HepG2 (cell line): Measurements from ENCODE around the gene SNAP47. TPM values are rescaled to one million over a fixed set of nuclear protein-coding genes. Genes with fewer than 3 reads are reported as not detected.

ENCODE experiments used
- ATF7-NPFF ChIP-seq: sonication (generic); formaldehyde crosslinking; IDR thresholded peaks from 2 replicates; pipeline ENCODE4 v1.8.1; 2023; ENCODE audit warnings: mild to moderate bottlenecking, low read depth, missing genetic modification reagents, moderate library complexity
- DPF2 ChIP-seq: sonication (generic); formaldehyde crosslinking; IDR thresholded peaks from 2 replicates; pipeline ENCODE4 v1.4.0; 2020; ENCODE audit warnings: mild to moderate bottlenecking, low read depth, missing genetic modification reagents, borderline replicate concordance
- HNRNPL ChIP-seq: fragments of 200-400 bp; formaldehyde crosslinking; IDR thresholded peaks from 2 replicates; pipeline ENCODE4 v1.6.1; 2017; ENCODE audit warnings: mild to moderate bottlenecking, low read depth, low read length
- JUND ChIP-seq: sonication (generic); formaldehyde crosslinking; IDR thresholded peaks from 2 replicates; pipeline ENCODE4 v1.8.0; 2022; ENCODE audit warnings: mild to moderate bottlenecking, missing genetic modification reagents
- NFE2L2 ChIP-seq: fragments of 150-350 bp; IDR thresholded peaks from 2 replicates; pipeline ENCODE4 v1.6.1; 2014; ENCODE audit warnings: low read length
- RFXANK ChIP-seq: IDR thresholded peaks from 2 replicates; pipeline ENCODE4 v1.6.1; 2016
- SNAI1 ChIP-seq: sonication (generic); formaldehyde crosslinking; IDR thresholded peaks from 2 replicates; pipeline ENCODE4 v1.5.0; 2020; ENCODE audit warnings: mild to moderate bottlenecking, missing genetic modification reagents, borderline replicate concordance
- TBX3 ChIP-seq: fragments of 450-650 bp; IDR thresholded peaks from 2 replicates; pipeline ENCODE4 v1.6.1; 2017; ENCODE audit warnings: antibody characterized with exemption, mild to moderate bottlenecking, inconsistent platforms, borderline replicate concordance
- TEAD3 ChIP-seq: optimal IDR thresholded peaks from 2 replicates; pipeline ENCODE3; 2016; ENCODE audit warnings: borderline replicate concordance
- XBP1 ChIP-seq: sonication (generic); formaldehyde crosslinking; IDR thresholded peaks from 2 replicates; pipeline ENCODE4 v1.5.0; 2020; ENCODE audit warnings: missing genetic modification reagents
- ZFX ChIP-seq: sonication (generic); formaldehyde crosslinking; IDR thresholded peaks from 2 replicates; pipeline ENCODE4 v1.4.0; 2020; ENCODE audit warnings: mild to moderate bottlenecking, low read depth, missing genetic modification reagents, moderate library complexity
- ZNF354B ChIP-seq: sonication (generic); formaldehyde crosslinking; IDR thresholded peaks from 2 replicates; pipeline ENCODE4 v1.8.0; 2022; ENCODE audit warnings: mild to moderate bottlenecking, missing genetic modification reagents
- ZNF788 ChIP-seq: sonication (generic); formaldehyde crosslinking; IDR thresholded peaks from 2 replicates; pipeline ENCODE4 v1.5.0; 2020; ENCODE audit warnings: mild to moderate bottlenecking, missing genetic modification reagents, borderline replicate concordance
- ZNF790 ChIP-seq: sonication (generic); formaldehyde crosslinking; IDR thresholded peaks from 2 replicates; pipeline ENCODE4 v1.8.0; 2022; ENCODE audit warnings: missing genetic modification reagents, mild to moderate bottlenecking, borderline replicate concordance
- ZSCAN22 ChIP-seq: sonication (generic); formaldehyde crosslinking; IDR thresholded peaks from 2 replicates; pipeline ENCODE4 v1.4.0; 2020; ENCODE audit warnings: mild to moderate bottlenecking, missing genetic modification reagents
- polyA plus RNA-seq, 8 experiments: library from polyadenylated mRNA; depleted of rRNA in 3 of 8; stranded (reverse) in 7 of 8; unstranded in 1 of 8; fragments of >200 nt; fragmentation: Illumina TruSeq in 4 of 8; extraction: Trizol in 4 of 8; gene quantifications; 2 replicates each; pipeline versions ENCODE4 v1.2.1 to v1.2.3, GENCODE V29; 2011 to 2016; ENCODE audit warnings: low read depth in 4 of 8, missing spikeins in 1 of 8, mixed read lengths in 1 of 8; ENCODE audit not compliant: insufficient read depth in 1 of 8
- total RNA-seq, 5 experiments: library from RNA; depleted of rRNA; stranded (reverse); fragments of >200 nt; fragmentation: Illumina TruSeq; extraction: Trizol; gene quantifications; 2 replicates each; pipeline ENCODE4 v1.2.3, GENCODE V29; 2016; ENCODE audit warnings: low read depth in 1 of 5
- TF ChIP-seq, protein P1 (sequence below): sonication (generic); formaldehyde crosslinking; IDR thresholded peaks from 2 replicates; pipeline ENCODE4 v1.4.0; 2020; ENCODE audit warnings: missing genetic modification reagents, mild to moderate bottlenecking, borderline replicate concordance
- TF ChIP-seq, protein P2 (sequence below): IDR thresholded peaks from 2 replicates; pipeline ENCODE4 v1.6.1; 2012; ENCODE audit warnings: inconsistent platforms
- TF ChIP-seq, protein P3 (sequence below): sonication (generic); formaldehyde crosslinking; IDR thresholded peaks from 2 replicates; pipeline ENCODE4 v1.4.0; 2020; ENCODE audit warnings: mild to moderate bottlenecking, low read depth, missing genetic modification reagents
- TF ChIP-seq, protein P4 (sequence below): sonication (generic); formaldehyde crosslinking; IDR thresholded peaks from 2 replicates; pipeline ENCODE4 v1.4.0; 2020; ENCODE audit warnings: missing genetic modification reagents
- TF ChIP-seq, protein P5 (sequence below): sonication (generic); formaldehyde crosslinking; IDR thresholded peaks from 2 replicates; pipeline ENCODE4 v1.5.1; 2020; ENCODE audit warnings: mild to moderate bottlenecking, moderate library complexity, missing genetic modification reagents
- TF ChIP-seq, protein P6 (sequence below): sonication (generic); formaldehyde crosslinking; IDR thresholded peaks from 2 replicates; pipeline ENCODE4 v1.4.0; 2020; ENCODE audit warnings: mild to moderate bottlenecking, missing genetic modification reagents

The SNAP47 gene
- total and polyA plus RNA-seq, 2 of the 13 experiments (the other 11 are each of a cell fraction or from before 2014, with no cell fraction given): 13.6 to 25.1 TPM

DNA sequence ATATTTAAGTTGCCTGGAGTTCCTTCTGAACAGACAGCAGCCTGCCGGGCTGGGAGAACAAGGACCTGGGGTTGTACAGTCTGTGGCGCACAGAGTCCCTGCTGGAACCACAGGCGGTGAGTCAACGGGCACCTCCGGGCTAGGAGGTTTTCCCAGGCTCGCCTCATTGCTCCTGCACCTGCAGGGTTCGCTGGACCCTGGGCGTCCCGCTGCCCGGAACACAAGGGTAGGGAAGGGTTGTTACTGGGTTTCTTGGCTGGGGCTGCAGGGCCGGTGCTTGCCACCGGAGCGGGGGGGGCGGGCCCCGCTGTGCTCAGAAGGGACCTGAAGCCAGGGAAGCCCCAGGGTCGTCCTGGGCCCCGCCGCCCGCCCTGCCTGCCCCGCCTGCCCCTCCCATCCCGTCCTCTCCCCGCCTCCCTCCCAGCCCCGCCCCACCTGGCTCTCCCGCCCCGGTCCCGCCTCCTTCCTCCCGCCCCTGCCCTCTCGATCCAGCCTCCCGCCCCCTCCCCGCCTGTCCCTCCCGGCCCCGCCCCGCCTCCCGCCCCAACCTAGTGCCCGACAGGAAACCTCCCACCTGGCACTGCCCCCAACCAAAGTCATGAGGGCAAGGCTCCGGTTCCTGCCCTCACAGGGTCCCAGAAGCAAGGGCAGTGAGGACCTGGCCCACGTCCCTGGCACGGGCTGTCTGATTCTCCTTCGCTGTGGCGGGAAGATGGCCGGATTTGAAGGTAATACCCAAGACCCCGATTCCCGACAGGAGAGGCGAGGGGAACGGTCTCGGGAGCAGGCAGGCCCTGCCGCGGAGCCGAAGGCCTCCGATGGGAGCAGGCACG is 7.0 kb upstream of the SNAP47 start (continued):
- TF ChIP-seq NFE2L2 (no peak), TEAD3 (no peak), ZNF788 (CRISPR knock-in tag) (peak; percentile 31; the same call in 1 of the 2 replicates), ZNF790 (CRISPR knock-in tag) (no peak), XBP1 (CRISPR knock-in tag) (no peak), ZSCAN22 (CRISPR knock-in tag) (no peak), ZNF354B (CRISPR knock-in tag) (no peak), JUND (CRISPR knock-in tag) (0 out of 2 replicates have a peak, but pooled peaks have one; percentile 40), HNRNPL (peak; percentile 84), RFXANK (CRISPR knock-in tag) (no peak), ZFX (CRISPR knock-in tag) (peak; percentile 61), ATF7-NPFF (CRISPR knock-in tag) (peak; percentile 35; the same call in 1 of the 2 replicates), DPF2 (CRISPR knock-in tag) (no peak), SNAI1 (CRISPR knock-in tag) (no peak), TBX3 (no peak)
- TF ChIP-seq, protein P1, sequence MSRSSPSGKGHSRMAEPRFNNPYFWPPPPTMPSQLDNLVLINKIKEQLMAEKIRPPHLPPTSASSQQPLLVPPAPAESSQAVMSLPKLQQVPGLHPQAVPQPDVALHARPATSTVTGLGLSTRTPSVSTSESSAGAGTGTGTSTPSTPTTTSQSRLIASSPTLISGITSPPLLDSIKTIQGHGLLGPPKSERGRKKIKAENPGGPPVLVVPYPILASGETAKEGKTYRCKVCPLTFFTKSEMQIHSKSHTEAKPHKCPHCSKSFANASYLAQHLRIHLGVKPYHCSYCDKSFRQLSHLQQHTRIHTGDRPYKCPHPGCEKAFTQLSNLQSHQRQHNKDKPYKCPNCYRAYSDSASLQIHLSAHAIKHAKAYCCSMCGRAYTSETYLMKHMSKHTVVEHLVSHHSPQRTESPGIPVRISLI (CRISPR knock-in tag): no peak
- TF ChIP-seq, protein P2, sequence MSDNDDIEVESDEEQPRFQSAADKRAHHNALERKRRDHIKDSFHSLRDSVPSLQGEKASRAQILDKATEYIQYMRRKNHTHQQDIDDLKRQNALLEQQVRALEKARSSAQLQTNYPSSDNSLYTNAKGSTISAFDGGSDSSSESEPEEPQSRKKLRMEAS: peak; percentile 9; the same call in 1 of the 2 replicates
- TF ChIP-seq, protein P3, sequence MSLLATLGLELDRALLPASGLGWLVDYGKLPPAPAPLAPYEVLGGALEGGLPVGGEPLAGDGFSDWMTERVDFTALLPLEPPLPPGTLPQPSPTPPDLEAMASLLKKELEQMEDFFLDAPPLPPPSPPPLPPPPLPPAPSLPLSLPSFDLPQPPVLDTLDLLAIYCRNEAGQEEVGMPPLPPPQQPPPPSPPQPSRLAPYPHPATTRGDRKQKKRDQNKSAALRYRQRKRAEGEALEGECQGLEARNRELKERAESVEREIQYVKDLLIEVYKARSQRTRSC (CRISPR knock-in tag): no peak
- TF ChIP-seq, protein P4, sequence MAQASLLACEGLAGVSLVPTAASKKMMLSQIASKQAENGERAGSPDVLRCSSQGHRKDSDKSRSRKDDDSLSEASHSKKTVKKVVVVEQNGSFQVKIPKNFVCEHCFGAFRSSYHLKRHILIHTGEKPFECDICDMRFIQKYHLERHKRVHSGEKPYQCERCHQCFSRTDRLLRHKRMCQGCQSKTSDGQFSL (CRISPR knock-in tag): peak; percentile 56; the same call in 1 of the 2 replicates
- TF ChIP-seq, protein P5, sequence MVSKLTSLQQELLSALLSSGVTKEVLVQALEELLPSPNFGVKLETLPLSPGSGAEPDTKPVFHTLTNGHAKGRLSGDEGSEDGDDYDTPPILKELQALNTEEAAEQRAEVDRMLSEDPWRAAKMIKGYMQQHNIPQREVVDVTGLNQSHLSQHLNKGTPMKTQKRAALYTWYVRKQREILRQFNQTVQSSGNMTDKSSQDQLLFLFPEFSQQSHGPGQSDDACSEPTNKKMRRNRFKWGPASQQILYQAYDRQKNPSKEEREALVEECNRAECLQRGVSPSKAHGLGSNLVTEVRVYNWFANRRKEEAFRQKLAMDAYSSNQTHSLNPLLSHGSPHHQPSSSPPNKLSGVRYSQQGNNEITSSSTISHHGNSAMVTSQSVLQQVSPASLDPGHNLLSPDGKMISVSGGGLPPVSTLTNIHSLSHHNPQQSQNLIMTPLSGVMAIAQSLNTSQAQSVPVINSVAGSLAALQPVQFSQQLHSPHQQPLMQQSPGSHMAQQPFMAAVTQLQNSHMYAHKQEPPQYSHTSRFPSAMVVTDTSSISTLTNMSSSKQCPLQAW: peak; percentile 23; the same call in 1 of the 2 replicates
- TF ChIP-seq, protein P6, sequence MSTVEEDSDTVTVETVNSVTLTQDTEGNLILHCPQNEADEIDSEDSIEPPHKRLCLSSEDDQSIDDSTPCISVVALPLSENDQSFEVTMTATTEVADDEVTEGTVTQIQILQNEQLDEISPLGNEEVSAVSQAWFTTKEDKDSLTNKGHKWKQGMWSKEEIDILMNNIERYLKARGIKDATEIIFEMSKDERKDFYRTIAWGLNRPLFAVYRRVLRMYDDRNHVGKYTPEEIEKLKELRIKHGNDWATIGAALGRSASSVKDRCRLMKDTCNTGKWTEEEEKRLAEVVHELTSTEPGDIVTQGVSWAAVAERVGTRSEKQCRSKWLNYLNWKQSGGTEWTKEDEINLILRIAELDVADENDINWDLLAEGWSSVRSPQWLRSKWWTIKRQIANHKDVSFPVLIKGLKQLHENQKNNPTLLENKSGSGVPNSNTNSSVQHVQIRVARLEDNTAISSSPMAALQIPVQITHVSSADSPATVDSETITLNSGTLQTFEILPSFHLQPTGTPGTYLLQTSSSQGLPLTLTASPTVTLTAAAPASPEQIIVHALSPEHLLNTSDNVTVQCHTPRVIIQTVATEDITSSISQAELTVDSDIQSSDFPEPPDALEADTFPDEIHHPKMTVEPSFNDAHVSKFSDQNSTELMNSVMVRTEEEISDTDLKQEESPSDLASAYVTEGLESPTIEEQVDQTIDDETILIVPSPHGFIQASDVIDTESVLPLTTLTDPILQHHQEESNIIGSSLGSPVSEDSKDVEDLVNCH (CRISPR knock-in tag): no peak
